Measurements from ENCODE around the gene UTS2R.
"Not testable (repeated sequence)": the region's sequence is repeated elsewhere in the genome, so short reads cannot be mapped to it uniquely, and the experiment has no call there.

UTS2R gene

GRCh38 chr17:82354804-82355308 lies 16.7 kb upstream of the UTS2R start:
- DNase-seq (ENCODE audit: low read depth) = no peak

GRCh38 chr17:82355770-82356427 lies 15.7 kb upstream of the UTS2R start:
- DNase-seq (ENCODE audit: low read depth) = no peak

DNA sequence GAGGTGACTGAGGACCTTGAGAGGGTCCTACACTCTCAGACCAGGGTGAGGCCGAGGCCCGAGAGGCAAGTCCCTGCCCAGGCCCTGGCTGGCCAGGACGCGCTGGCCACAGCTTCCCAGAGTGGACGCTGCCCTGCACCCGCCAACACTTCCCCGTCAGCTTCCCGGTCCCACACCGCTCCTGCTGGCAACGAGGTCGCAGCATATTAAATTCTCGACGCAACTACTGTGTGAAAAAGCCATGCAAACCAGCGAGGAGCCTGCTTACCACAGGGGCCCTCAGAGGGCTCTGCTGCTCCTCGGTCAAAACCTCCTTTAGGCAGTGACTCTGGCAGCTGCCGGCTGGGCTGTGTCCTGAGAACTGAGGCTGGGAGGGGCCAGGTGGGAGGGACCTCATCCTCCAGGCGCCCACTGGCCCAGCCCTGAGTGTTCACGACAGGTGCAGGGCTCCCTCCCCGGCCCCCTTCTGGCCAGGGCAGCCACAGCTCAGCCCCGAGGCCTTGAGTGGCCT lies 14.7 kb upstream of the UTS2R start:
- no peak for DNase-seq (ENCODE audit: low read depth)

DNA sequence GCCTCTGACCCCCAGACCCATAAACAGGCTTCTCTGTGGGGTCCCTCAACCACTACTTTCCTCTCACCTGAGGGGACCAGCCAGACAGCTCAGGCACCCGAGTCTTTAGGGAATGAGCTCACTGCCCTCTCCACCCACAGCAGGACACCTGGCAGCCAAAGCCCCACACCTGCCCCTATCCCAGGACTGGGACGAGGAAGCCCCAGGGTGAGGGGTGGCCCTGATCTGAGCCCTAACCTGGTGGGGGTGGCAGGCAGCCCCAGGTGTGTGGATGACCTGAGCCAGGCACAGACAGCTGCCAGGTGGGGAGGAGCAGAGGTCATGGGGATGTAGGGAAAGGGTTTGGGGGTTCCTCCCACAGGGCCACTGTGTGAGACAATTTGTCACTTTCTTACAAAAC lies 14.2 kb upstream of the UTS2R start:
- no peak for DNase-seq (ENCODE audit: low read depth)

DNA sequence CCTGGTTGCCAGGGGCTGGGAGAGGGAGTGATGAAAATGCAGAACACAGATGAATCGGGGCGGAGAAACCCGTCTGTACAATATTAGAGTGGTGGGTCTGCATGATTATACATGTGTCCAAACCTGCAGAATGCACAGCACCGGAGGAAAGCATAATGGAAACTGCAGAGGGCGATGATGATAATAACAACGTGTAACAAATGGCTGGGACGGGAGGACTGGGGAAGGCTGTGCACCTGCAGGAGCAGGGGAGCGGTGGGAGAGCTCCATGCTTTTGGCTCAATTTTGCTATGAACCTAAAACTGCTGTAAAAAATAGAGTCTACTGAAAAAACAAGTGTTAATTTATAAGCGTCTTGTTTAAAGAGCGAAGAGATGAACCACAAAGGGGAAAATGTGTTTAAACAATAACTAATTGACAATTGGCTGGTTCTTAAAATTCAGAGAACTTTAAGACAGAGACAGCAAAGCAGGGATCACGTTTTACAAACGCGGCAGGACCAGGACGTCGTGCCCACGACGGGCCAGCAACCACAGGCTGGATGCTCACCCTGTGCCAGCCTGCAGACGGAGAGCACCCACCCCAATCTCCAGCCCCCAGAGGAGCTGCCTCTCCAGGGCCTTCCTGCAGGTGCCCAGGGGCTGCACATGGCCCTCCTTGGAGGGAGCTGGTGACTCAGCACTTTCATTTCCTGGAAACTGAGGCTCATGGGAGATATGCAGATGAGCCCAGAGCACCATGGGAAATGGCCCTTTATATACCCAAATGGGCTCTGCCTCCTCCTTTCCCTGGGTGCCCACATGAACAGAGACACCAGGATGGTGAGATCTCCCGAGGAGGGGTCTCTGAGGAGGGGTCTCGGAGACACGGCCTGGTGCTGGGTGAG lies 12.9 kb upstream of the UTS2R start, which contains the start of gene TEX19:
Gene TEX19, plus strand, starts transcription at position 783 of the 886 bp plus-strand sequence. CDS start 2,904 bp downstream, outside the sequence.
- DNase-seq (ENCODE audit: low read depth) = no peak

DNA sequence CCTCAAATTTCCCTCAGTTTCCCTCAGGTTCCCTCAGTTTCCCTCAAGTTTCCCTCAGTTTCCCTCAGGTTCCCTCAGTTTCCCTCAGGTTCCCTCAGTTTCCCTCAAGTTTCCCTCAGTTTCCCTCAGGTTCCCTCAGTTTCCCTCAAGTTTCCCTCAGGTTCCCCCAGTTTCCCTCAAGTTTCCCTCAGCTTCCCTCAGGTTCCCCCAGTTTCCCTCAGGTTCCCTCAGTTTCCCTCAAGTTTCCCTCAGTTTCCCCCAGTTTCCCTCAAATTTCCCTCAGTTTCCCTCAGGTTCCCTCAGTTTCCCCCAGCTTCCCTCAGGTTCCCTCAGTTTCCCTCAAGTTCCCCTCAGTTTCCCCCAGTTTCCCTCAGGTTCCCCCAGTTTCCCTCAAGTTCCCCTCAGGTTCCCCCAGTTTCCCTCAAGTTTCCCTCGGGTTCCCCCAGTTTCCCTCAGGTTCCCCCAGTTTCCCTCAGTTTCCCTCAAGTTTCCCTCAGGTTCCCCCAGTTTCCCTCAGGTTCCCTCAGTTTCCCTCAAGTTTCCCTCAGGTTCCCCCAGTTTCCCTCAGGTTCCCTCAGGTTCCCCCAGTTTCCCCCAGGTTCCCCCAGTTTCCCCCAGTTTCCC lies 12.0 kb upstream of the UTS2R start:
- not testable (repeated sequence) for DNase-seq (ENCODE audit: low read depth)

- DNase-seq (ENCODE audit: low read depth) = no peak
Measured at GRCh38 chr17:82361885-82362633, 9.5 kb upstream of the UTS2R start.

- no peak for DNase-seq (ENCODE audit: low read depth)
Measured at GRCh38 chr17:82365606-82366295, 5.8 kb upstream of the UTS2R start.

DNA sequence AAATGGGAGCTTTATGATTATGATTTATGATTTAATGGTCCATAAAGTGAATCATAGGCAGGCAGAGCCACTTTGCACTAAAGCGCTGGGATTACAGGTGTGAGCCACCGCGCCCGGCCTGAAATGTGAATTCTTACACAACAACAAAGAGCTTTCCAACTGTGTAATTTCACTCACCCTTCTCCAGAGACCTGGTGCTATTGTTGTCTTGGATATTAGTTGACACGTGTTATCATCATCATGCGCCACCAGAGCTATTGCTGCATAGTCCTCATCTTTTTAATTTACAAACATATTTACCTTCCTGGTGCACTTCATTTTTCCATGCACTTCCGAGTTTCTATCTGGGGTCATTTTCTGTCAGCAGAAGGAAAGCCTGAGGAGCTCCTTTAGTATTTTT lies 4.8 kb upstream of the UTS2R start:
- no peak for DNase-seq (ENCODE audit: low read depth)

- no peak for DNase-seq (ENCODE audit: low read depth)
Measured at GRCh38 chr17:82367724-82368524, 3.6 kb upstream of the UTS2R start.

- no peak for DNase-seq (ENCODE audit: low read depth)
Measured at GRCh38 chr17:82369211-82369610, 2.4 kb upstream of the UTS2R start.

DNA sequence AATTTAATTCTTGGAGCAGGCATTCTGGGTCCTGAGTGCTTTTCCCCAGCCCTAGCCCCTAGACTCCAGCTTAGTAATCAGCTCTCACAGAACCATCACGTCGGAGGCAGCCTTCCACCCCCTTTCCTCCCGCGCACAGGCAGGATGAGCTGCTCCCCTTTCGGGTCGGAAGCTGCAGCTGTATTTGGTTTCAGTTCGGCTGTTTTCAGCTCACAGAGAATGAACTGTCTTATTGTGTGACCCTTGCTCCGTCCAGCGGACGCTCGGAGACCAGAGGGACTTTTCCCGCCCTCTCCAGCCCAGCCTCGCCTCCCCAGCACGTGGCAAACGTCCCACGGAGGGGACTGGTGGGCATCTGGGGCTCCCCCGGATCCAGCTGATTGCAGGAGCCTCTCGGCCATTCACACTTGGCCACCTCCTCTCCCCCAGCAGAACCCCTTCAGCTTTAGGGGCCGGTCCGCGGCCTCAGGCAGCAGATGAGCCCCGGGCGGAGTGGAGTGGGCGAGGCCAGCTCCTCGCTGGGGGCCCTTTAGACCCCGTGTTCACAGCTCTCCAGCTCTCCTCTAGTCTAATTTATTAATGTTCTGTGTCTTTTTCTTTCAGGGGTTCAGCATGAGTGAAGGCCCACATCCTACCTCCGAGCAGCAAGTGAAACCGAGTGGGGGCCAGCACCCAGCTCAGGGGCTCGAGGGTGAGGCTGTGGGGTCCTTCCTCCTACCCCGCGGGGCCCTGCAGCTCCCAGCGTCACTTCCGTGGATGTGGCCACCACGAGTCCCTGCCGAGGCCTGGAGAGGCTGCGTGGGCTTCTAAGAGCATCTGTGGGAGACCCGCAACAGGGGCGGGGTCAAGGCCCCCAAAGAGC lies 863 bp upstream of the UTS2R start:
- no peak for DNase-seq (ENCODE audit: low read depth)

GRCh38 chr17:82372249-82373071 lies 895 bp downstream of the UTS2R start:
- DNase-seq (ENCODE audit: low read depth) = no peak

- DNase-seq (ENCODE audit: low read depth) = not testable (repeated sequence)
Measured at GRCh38 chr17:82373072-82373452, 1.5 kb downstream of the UTS2R start.

DNA sequence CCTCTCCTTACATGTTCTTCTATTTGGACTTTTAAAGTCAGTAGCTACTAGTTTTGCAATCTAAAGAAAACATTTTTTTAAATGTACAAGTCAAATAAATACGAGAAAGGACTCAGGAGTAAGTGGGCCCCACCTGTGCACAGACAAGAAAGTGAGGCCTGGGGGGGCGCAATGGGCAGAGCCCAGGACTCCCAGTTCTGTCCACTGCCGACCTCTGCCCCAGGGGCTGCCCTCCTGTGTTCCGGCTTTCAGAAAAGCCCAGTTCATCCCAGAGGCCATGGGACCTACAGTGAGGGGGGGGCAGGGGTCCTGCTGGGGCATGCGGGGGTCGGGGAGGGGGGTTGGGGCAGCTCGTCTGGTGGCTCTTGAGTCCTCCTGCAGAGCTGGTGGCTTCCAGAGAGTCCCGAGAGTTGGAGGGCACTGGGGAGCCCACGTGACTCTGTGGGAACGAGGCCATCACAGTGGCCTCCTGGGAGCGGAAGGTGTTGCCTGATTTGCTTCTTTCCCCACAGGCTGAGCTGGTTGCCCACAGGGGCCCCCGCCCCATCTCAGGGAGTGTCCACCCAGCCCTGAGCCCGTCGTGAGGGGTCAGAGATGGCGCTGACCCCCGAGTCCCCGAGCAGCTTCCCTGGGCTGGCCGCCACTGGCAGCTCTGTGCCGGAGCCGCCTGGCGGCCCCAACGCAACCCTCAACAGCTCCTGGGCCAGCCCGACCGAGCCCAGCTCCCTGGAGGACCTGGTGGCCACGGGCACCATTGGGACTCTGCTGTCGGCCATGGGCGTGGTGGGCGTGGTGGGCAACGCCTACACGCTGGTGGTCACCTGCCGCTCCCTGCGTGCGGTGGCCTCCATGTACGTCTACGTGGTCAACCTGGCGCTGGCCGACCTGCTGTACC lies 2.4 kb downstream of the UTS2R start:
- no peak for DNase-seq (ENCODE audit: low read depth)

DNA sequence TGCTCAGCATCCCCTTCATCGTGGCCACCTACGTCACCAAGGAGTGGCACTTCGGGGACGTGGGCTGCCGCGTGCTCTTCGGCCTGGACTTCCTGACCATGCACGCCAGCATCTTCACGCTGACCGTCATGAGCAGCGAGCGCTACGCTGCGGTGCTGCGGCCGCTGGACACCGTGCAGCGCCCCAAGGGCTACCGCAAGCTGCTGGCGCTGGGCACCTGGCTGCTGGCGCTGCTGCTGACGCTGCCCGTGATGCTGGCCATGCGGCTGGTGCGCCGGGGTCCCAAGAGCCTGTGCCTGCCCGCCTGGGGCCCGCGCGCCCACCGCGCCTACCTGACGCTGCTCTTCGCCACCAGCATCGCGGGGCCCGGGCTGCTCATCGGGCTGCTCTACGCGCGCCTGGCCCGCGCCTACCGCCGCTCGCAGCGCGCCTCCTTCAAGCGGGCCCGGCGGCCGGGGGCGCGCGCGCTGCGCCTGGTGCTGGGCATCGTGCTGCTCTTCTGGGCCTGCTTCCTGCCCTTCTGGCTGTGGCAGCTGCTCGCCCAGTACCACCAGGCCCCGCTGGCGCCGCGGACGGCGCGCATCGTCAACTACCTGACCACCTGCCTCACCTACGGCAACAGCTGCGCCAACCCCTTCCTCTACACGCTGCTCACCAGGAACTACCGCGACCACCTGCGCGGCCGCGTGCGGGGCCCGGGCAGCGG lies 3.2 kb downstream of the UTS2R start:
- no peak for DNase-seq (ENCODE audit: low read depth)
